ENCODE measurements around the gene PRPH.

DNA sequence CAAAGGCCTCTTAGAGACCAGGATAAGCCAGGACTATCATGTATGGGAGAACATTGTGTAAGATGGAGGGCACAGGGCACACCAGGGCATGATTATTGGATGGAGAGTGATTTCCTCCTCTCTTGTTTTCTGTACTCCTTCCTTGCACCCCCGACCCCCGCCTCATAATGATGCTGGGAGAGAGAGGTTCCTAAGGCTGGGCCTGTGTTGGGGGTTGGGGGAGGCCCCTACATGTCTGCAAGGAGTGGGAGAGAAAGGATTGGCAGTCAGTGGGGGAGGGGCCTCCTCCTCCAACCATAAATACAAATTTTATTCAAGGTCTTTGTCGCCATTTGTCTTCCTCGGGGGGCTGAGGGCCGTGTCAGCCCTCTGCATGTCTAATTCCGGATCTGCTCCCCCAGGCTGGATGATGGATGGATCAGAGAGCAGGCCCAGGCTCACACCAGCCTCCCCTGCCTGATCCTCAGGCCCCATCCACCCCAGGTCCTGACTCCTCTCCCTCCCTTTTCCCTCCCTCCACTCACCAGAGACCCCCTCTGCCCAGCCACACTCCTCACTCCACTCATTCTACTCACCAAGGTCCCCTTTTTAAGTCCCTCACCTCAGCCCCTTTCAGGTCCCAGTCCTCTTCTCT, 44.0 kb downstream of the PRPH start:
- TF ChIP-seq ZBTB42 (CRISPR knock-in tag; IDR thresholded peaks at IDR 0.05) (no peak), NFRKB (IDR thresholded peaks at IDR 0.05) (no peak), YY1 (IDR thresholded peaks at IDR 0.05; ENCODE audit: insufficient read depth, insufficient replicate concordance, low read depth, low read length) (no peak), EZH2 (conservative IDR thresholded peaks at IDR 0.05; ENCODE audit: low read depth, low read length) (no peak), CHCHD3 (CRISPR knock-in tag; IDR thresholded peaks at IDR 0.05) (no peak), BRD4 (CRISPR knock-in tag; IDR thresholded peaks at IDR 0.05) (no peak)
- TF ChIP-seq, protein P1, sequence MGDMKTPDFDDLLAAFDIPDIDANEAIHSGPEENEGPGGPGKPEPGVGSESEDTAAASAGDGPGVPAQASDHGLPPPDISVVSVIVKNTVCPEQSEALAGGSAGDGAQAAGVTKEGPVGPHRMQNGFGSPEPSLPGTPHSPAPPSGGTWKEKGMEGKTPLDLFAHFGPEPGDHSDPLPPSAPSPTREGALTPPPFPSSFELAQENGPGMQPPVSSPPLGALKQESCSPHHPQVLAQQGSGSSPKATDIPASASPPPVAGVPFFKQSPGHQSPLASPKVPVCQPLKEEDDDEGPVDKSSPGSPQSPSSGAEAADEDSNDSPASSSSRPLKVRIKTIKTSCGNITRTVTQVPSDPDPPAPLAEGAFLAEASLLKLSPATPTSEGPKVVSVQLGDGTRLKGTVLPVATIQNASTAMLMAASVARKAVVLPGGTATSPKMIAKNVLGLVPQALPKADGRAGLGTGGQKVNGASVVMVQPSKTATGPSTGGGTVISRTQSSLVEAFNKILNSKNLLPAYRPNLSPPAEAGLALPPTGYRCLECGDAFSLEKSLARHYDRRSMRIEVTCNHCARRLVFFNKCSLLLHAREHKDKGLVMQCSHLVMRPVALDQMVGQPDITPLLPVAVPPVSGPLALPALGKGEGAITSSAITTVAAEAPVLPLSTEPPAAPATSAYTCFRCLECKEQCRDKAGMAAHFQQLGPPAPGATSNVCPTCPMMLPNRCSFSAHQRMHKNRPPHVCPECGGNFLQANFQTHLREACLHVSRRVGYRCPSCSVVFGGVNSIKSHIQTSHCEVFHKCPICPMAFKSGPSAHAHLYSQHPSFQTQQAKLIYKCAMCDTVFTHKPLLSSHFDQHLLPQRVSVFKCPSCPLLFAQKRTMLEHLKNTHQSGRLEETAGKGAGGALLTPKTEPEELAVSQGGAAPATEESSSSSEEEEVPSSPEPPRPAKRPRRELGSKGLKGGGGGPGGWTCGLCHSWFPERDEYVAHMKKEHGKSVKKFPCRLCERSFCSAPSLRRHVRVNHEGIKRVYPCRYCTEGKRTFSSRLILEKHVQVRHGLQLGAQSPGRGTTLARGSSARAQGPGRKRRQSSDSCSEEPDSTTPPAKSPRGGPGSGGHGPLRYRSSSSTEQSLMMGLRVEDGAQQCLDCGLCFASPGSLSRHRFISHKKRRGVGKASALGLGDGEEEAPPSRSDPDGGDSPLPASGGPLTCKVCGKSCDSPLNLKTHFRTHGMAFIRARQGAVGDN (CRISPR knock-in tag; IDR thresholded peaks at IDR 0.05) = no peak
- TF ChIP-seq, protein P2, sequence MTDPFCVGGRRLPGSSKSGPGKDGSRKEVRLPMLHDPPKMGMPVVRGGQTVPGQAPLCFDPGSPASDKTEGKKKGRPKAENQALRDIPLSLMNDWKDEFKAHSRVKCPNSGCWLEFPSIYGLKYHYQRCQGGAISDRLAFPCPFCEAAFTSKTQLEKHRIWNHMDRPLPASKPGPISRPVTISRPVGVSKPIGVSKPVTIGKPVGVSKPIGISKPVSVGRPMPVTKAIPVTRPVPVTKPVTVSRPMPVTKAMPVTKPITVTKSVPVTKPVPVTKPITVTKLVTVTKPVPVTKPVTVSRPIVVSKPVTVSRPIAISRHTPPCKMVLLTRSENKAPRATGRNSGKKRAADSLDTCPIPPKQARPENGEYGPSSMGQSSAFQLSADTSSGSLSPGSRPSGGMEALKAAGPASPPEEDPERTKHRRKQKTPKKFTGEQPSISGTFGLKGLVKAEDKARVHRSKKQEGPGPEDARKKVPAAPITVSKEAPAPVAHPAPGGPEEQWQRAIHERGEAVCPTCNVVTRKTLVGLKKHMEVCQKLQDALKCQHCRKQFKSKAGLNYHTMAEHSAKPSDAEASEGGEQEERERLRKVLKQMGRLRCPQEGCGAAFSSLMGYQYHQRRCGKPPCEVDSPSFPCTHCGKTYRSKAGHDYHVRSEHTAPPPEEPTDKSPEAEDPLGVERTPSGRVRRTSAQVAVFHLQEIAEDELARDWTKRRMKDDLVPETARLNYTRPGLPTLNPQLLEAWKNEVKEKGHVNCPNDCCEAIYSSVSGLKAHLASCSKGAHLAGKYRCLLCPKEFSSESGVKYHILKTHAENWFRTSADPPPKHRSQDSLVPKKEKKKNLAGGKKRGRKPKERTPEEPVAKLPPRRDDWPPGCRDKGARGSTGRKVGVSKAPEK (CRISPR knock-in tag; IDR thresholded peaks at IDR 0.05; ENCODE audit: borderline replicate concordance) = no peak
- TF ChIP-seq, protein P3, sequence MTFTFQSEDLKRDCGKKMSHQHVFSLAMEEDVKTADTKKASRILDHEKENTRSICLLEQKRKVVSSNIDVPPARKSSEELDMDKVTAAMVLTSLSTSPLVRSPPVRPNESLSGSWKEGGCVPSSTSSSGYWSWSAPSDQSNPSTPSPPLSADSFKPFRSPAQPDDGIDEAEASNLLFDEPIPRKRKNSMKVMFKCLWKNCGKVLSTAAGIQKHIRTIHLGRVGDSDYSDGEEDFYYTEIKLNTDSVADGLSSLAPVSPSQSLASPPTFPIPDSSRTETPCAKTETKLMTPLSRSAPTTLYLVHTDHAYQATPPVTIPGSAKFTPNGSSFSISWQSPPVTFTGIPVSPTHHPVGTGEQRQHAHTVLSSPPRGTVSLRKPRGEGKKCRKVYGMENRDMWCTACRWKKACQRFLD (CRISPR knock-in tag; IDR thresholded peaks at IDR 0.05; ENCODE audit: borderline replicate concordance) = no peak
- TF ChIP-seq, protein P4, sequence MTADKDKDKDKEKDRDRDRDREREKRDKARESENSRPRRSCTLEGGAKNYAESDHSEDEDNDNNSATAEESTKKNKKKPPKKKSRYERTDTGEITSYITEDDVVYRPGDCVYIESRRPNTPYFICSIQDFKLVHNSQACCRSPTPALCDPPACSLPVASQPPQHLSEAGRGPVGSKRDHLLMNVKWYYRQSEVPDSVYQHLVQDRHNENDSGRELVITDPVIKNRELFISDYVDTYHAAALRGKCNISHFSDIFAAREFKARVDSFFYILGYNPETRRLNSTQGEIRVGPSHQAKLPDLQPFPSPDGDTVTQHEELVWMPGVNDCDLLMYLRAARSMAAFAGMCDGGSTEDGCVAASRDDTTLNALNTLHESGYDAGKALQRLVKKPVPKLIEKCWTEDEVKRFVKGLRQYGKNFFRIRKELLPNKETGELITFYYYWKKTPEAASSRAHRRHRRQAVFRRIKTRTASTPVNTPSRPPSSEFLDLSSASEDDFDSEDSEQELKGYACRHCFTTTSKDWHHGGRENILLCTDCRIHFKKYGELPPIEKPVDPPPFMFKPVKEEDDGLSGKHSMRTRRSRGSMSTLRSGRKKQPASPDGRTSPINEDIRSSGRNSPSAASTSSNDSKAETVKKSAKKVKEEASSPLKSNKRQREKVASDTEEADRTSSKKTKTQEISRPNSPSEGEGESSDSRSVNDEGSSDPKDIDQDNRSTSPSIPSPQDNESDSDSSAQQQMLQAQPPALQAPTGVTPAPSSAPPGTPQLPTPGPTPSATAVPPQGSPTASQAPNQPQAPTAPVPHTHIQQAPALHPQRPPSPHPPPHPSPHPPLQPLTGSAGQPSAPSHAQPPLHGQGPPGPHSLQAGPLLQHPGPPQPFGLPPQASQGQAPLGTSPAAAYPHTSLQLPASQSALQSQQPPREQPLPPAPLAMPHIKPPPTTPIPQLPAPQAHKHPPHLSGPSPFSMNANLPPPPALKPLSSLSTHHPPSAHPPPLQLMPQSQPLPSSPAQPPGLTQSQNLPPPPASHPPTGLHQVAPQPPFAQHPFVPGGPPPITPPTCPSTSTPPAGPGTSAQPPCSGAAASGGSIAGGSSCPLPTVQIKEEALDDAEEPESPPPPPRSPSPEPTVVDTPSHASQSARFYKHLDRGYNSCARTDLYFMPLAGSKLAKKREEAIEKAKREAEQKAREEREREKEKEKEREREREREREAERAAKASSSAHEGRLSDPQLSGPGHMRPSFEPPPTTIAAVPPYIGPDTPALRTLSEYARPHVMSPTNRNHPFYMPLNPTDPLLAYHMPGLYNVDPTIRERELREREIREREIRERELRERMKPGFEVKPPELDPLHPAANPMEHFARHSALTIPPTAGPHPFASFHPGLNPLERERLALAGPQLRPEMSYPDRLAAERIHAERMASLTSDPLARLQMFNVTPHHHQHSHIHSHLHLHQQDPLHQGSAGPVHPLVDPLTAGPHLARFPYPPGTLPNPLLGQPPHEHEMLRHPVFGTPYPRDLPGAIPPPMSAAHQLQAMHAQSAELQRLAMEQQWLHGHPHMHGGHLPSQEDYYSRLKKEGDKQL (CRISPR knock-in tag; IDR thresholded peaks at IDR 0.05; ENCODE audit: low read depth) = no peak
- TF ChIP-seq, protein P5, sequence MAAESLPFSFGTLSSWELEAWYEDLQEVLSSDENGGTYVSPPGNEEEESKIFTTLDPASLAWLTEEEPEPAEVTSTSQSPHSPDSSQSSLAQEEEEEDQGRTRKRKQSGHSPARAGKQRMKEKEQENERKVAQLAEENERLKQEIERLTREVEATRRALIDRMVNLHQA (CRISPR knock-in tag; IDR thresholded peaks at IDR 0.05) = no peak
- TF ChIP-seq, protein P6, sequence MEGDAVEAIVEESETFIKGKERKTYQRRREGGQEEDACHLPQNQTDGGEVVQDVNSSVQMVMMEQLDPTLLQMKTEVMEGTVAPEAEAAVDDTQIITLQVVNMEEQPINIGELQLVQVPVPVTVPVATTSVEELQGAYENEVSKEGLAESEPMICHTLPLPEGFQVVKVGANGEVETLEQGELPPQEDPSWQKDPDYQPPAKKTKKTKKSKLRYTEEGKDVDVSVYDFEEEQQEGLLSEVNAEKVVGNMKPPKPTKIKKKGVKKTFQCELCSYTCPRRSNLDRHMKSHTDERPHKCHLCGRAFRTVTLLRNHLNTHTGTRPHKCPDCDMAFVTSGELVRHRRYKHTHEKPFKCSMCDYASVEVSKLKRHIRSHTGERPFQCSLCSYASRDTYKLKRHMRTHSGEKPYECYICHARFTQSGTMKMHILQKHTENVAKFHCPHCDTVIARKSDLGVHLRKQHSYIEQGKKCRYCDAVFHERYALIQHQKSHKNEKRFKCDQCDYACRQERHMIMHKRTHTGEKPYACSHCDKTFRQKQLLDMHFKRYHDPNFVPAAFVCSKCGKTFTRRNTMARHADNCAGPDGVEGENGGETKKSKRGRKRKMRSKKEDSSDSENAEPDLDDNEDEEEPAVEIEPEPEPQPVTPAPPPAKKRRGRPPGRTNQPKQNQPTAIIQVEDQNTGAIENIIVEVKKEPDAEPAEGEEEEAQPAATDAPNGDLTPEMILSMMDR (CRISPR knock-in tag; IDR thresholded peaks at IDR 0.05) = no peak

All from HepG2 (cell line).